ENCODE results near the gene STAC3.

DNA sequence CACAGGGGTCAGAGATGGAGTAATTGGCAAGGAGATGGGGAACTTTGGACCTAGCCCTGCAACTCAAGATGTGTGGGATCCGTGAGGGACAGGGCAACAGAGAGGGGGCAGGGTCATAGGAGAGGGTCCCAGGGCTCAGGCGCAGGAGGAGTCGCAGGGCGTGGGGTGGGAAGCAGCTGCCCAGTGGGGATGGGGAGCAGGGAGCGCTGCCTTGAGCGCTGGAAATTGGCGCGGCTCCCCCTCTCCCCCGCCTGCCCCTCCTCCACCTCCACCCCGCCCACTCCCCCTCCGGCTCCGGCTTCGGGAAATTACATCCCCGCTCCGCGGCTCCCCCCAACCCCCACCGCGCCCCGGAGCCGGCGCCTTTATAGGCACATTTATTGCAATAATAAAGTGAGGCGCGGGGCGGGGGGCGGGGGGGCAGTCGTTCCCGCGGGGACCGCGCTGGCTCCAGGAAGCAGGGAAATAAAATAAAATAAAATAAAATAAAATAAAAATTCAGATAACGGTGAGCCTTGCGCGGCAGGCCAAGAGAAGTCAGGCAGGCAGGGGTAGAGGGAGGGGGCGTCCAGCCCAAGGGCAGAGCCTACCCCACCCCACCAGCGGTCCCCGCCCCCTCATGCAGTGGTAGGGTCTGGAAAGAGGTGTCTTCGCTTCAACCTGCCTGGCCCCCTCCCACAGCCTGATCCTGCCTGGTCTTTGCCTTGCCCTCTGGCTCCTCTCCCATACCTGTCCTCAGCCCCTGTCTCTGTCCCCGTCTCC lies 30.8 kb downstream of the STAC3 start:
- no peak for TF ChIP-seq POLR2A (IDR thresholded peaks at IDR 0.05)
- TF ChIP-seq, protein P1, sequence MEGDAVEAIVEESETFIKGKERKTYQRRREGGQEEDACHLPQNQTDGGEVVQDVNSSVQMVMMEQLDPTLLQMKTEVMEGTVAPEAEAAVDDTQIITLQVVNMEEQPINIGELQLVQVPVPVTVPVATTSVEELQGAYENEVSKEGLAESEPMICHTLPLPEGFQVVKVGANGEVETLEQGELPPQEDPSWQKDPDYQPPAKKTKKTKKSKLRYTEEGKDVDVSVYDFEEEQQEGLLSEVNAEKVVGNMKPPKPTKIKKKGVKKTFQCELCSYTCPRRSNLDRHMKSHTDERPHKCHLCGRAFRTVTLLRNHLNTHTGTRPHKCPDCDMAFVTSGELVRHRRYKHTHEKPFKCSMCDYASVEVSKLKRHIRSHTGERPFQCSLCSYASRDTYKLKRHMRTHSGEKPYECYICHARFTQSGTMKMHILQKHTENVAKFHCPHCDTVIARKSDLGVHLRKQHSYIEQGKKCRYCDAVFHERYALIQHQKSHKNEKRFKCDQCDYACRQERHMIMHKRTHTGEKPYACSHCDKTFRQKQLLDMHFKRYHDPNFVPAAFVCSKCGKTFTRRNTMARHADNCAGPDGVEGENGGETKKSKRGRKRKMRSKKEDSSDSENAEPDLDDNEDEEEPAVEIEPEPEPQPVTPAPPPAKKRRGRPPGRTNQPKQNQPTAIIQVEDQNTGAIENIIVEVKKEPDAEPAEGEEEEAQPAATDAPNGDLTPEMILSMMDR (IDR thresholded peaks at IDR 0.05), result no peak
